WTC11 (cell line): ENCODE data around the gene ADAMTS2. TPM values are rescaled to one million over a fixed set of nuclear protein-coding genes. Genes with fewer than 3 reads are reported as not detected.

Experiments used
- ATAC-seq: fragments of 200-7000 bp; cut with Tn5 transposase; 2 replicates; pipeline ENCODE4 v1.10.0; 2021; ENCODE audit warnings: mild to moderate bottlenecking, moderate library complexity
- CTCF ChIA-PET: fragments of 300-600 bp; sonication (Branson Sonifier 250); formaldehyde crosslinking; loops from one replicate; lab custom pipeline; 2021; ENCODE audit warnings: antibody characterized with exemption; lab: Charles Lee
- POLR2A ChIA-PET: fragments of 350-600 bp; sonication (Branson Sonifier 250); formaldehyde crosslinking; loops from one replicate; lab custom pipeline; 2021; ENCODE audit warnings: antibody characterized with exemption; lab: Charles Lee
- DNase-seq: peaks from one replicate; pipeline ENCODE4 v3.0.0; 2021; ENCODE audit warnings: low spot score
- H3K27ac Mint-ChIP-seq: 2 replicates; pipeline ENCODE4 v1.8.0; 2021; ENCODE audit warnings: mixed read lengths
- H3K27me3 Mint-ChIP-seq: 2 replicates; pipeline ENCODE4 v1.8.0; 2021; ENCODE audit warnings: low read depth, mild to moderate bottlenecking, moderate library complexity, mixed read lengths
- H3K36me3 Mint-ChIP-seq: 2 replicates; pipeline ENCODE4 v1.8.0; 2021; ENCODE audit warnings: mixed read lengths
- H3K4me1 Mint-ChIP-seq: 2 replicates; pipeline ENCODE4 v1.8.0; 2022; ENCODE audit warnings: mixed read lengths
- H3K4me3 Mint-ChIP-seq: 2 replicates; pipeline ENCODE4 v1.8.0; 2021; ENCODE audit warnings: mild to moderate bottlenecking, moderate library complexity, mixed read lengths
- H3K9me3 Mint-ChIP-seq: 2 replicates; pipeline ENCODE4 v1.8.0; 2021; ENCODE audit warnings: mixed read lengths
- ATF1 ChIP-seq: sonication (generic); formaldehyde crosslinking; IDR thresholded peaks from 2 replicates; pipeline ENCODE4 v1.8.1; 2023; ENCODE audit warnings: mild to moderate bottlenecking, moderate library complexity, missing genetic modification reagents
- ATF2 ChIP-seq: sonication (generic); formaldehyde crosslinking; IDR thresholded peaks from 2 replicates; pipeline ENCODE4 v1.8.1; 2022; ENCODE audit warnings: low read depth, missing genetic modification reagents, borderline replicate concordance
- CREB1 ChIP-seq: sonication (generic); formaldehyde crosslinking; IDR thresholded peaks from 2 replicates; pipeline ENCODE4 v1.8.0; 2023; ENCODE audit warnings: mild to moderate bottlenecking, missing genetic modification reagents
- EMX1 ChIP-seq: fragments of 250-450 bp; sonication (Bioruptor Pico); IDR thresholded peaks from 2 replicates; pipeline ENCODE4 v1.8.0; 2021; ENCODE audit warnings: mild to moderate bottlenecking
- ETV6 ChIP-seq: sonication (generic); formaldehyde crosslinking; IDR thresholded peaks from 2 replicates; pipeline ENCODE4 v1.8.1; 2022; ENCODE audit warnings: mild to moderate bottlenecking, missing genetic modification reagents
- FOXJ3 ChIP-seq: sonication (generic); formaldehyde crosslinking; IDR thresholded peaks from 2 replicates; pipeline ENCODE4 v1.9.0; 2021; ENCODE audit warnings: missing genetic modification reagents, mild to moderate bottlenecking, borderline replicate concordance
- GABPB1 ChIP-seq: sonication (generic); formaldehyde crosslinking; IDR thresholded peaks from 2 replicates; pipeline ENCODE4 v1.8.1; 2023; ENCODE audit warnings: mild to moderate bottlenecking, missing genetic modification reagents
- GTF2I ChIP-seq: fragments of 250-450 bp; sonication (Bioruptor Pico); conservative IDR thresholded peaks from 2 replicates; pipeline ENCODE4 v1.4.0; 2021; ENCODE audit warnings: mild to moderate bottlenecking
- IRF1 ChIP-seq: sonication (generic); formaldehyde crosslinking; IDR thresholded peaks from 2 replicates; pipeline ENCODE4 v1.8.0; 2023; ENCODE audit warnings: missing genetic modification reagents
- JUN ChIP-seq: sonication (generic); formaldehyde crosslinking; IDR thresholded peaks from 2 replicates; pipeline ENCODE4 v1.8.0; 2023; ENCODE audit warnings: mild to moderate bottlenecking, missing genetic modification reagents
- MYBL2 ChIP-seq: sonication (generic); formaldehyde crosslinking; IDR thresholded peaks from 2 replicates; pipeline ENCODE4 v1.8.1; 2023; ENCODE audit warnings: mild to moderate bottlenecking, moderate library complexity, missing genetic modification reagents
- NFATC4 ChIP-seq: fragments of 250-450 bp; sonication (Bioruptor Pico); IDR thresholded peaks from 2 replicates; pipeline ENCODE4 v1.9.0; 2021; ENCODE audit warnings: mild to moderate bottlenecking
- NR2C2 ChIP-seq: sonication (generic); formaldehyde crosslinking; IDR thresholded peaks from 2 replicates; pipeline ENCODE4 v1.8.0; 2022; ENCODE audit warnings: mild to moderate bottlenecking, missing genetic modification reagents
- OVOL2 ChIP-seq: fragments of 250-450 bp; sonication (Bioruptor Pico); IDR thresholded peaks from 2 replicates; pipeline ENCODE4 v1.9.0; 2021; ENCODE audit warnings: mild to moderate bottlenecking, borderline replicate concordance
- PREB ChIP-seq: sonication (generic); formaldehyde crosslinking; IDR thresholded peaks from 2 replicates; pipeline ENCODE4 v1.8.1; 2022; ENCODE audit warnings: mild to moderate bottlenecking, missing genetic modification reagents, moderate library complexity, borderline replicate concordance
- TEAD1 ChIP-seq: sonication (generic); formaldehyde crosslinking; IDR thresholded peaks from 2 replicates; pipeline ENCODE4 v1.8.0; 2022; ENCODE audit warnings: mild to moderate bottlenecking, missing genetic modification reagents
- TP53 ChIP-seq: sonication (generic); formaldehyde crosslinking; IDR thresholded peaks from 2 replicates; pipeline ENCODE4 v1.8.1; 2023; ENCODE audit warnings: mild to moderate bottlenecking, missing genetic modification reagents
- USF2 ChIP-seq: sonication (generic); formaldehyde crosslinking; IDR thresholded peaks from 2 replicates; pipeline ENCODE4 v1.8.1; 2023; ENCODE audit warnings: mild to moderate bottlenecking, missing genetic modification reagents, moderate library complexity
- ZBTB21 ChIP-seq: sonication (generic); formaldehyde crosslinking; IDR thresholded peaks from 2 replicates; pipeline ENCODE4 v1.8.1; 2023; ENCODE audit warnings: mild to moderate bottlenecking, missing genetic modification reagents, borderline replicate concordance
- ZNF317 ChIP-seq: sonication (generic); formaldehyde crosslinking; IDR thresholded peaks from 2 replicates; pipeline ENCODE4 v1.8.1; 2023; ENCODE audit warnings: low read depth, mild to moderate bottlenecking, moderate library complexity, missing genetic modification reagents, borderline replicate concordance
- ZNF396 ChIP-seq: fragments of 250-450 bp; sonication (Bioruptor Pico); IDR thresholded peaks from 2 replicates; pipeline ENCODE4 v1.8.0; 2021; ENCODE audit warnings: mild to moderate bottlenecking, moderate library complexity, borderline replicate concordance
- ZNF423 ChIP-seq: fragments of 250-450 bp; sonication (Bioruptor Pico); IDR thresholded peaks from 2 replicates; pipeline ENCODE4 v2.1.2; 2022; ENCODE audit warnings: mild to moderate bottlenecking, moderate library complexity
- ZNF512 ChIP-seq: sonication (generic); formaldehyde crosslinking; IDR thresholded peaks from 2 replicates; pipeline ENCODE4 v1.8.1; 2022; ENCODE audit warnings: missing genetic modification reagents, borderline replicate concordance
- ZNF671 ChIP-seq: fragments of 250-450 bp; sonication (Bioruptor Pico); IDR thresholded peaks from 2 replicates; pipeline ENCODE4 v1.8.0; 2021; ENCODE audit warnings: mild to moderate bottlenecking
- ZSCAN18 ChIP-seq: fragments of 250-450 bp; sonication (Bioruptor Pico); IDR thresholded peaks from 2 replicates; pipeline ENCODE4 v2.1.2; 2022; ENCODE audit warnings: mild to moderate bottlenecking, moderate library complexity
- total RNA-seq: library from RNA; stranded (reverse); gene quantifications from 3 replicates; pipeline ENCODE4 v1.2.3, GENCODE V29; 2021

The ADAMTS2 gene
- total RNA-seq, 1 experiment from 2014 or later: 11.2 TPM

GRCh38 chr5:179308563-179309382 lies 36.5 kb downstream of the ADAMTS2 start (continued):
- TF ChIP-seq PREB (CRISPR knock-in tag): no peak
- TF ChIP-seq JUN (CRISPR knock-in tag): no peak
- TF ChIP-seq MYBL2 (CRISPR knock-in tag): no peak
- TF ChIP-seq CREB1: no peak
- TF ChIP-seq ZBTB21: no peak
- no peak for TF ChIP-seq ZNF317 (CRISPR knock-in tag)
- no peak for TF ChIP-seq OVOL2 (CRISPR knock-in tag)
- no peak for TF ChIP-seq FOXJ3
- no peak for TF ChIP-seq NR2C2
- TF ChIP-seq, all 79 proteins: peak for 0

- ATAC-seq (no peak), DNase-seq (peak; percentile 6)
- H3K4me1 Mint-ChIP-seq: no peaks in the 10 kb centered on the region
- TF ChIP-seq ATF2 (CRISPR knock-in tag) (no peak), ZNF317 (CRISPR knock-in tag) (no peak), EMX1 (no peak), ETV6 (CRISPR knock-in tag) (no peak), TP53 (CRISPR knock-in tag) (no peak), TEAD1 (CRISPR knock-in tag) (no peak), USF2 (CRISPR knock-in tag) (no peak), ATF1 (CRISPR knock-in tag) (no peak), ZNF671 (CRISPR knock-in tag) (no peak), NFATC4 (no peak), GABPB1 (CRISPR knock-in tag) (no peak), ZSCAN18 (CRISPR knock-in tag) (no peak), OVOL2 (CRISPR knock-in tag) (no peak), ZNF512 (no peak), IRF1 (CRISPR knock-in tag) (no peak), ZNF423 (CRISPR knock-in tag) (no peak), GTF2I (no peak), ZNF396 (CRISPR knock-in tag) (no peak), CREB1 (no peak)
- H3K36me3 Mint-ChIP-seq: peaks cover 3% of the 10 kb centered on the region
- H3K9me3 Mint-ChIP-seq: peaks cover 29% of the 10 kb centered on the region
- H3K27ac Mint-ChIP-seq: no peak overlapping the region
- no peak overlapping the region for H3K4me3 Mint-ChIP-seq
- POLR2A ChIA-PET: interaction anchor here (0.6 kb wide), 1 partner anchor 8 kb away, joined by 3 read pairs; no protein-coding TSS in a partner anchor
- CTCF ChIA-PET: no interaction called here
- 0 out of 2 replicates have a peak, but pooled peaks cover 3% of the 10 kb centered on the region for H3K27me3 Mint-ChIP-seq
Measured at GRCh38 chr5:179307931-179308471, 37.3 kb downstream of the ADAMTS2 start.
